Suprapubic skin (tissue), 3 donors: ENCODE results near the gene IQSEC3.

Experiments
- EP300 ChIP-seq: sonication (generic); formaldehyde crosslinking; IDR thresholded peaks from one replicate; pipeline ENCODE4 v1.6.1; 2017; ENCODE audit warnings: antibody characterized with exemption
- POLR2A ChIP-seq, 2 donors: fragments of 450-650 bp; IDR thresholded peaks; one replicate each; pipeline ENCODE4 v1.6.1; 2017; ENCODE audit warnings: antibody characterized with exemption in 2 of 2, mild to moderate bottlenecking in 2 of 2, moderate library complexity in 2 of 2
- TF ChIP-seq, protein P1 (sequence below), 2 donors: fragments of 200-600 bp in 1 of 2; fragments of 450-650 bp in 1 of 2; sonication (generic) in 1 of 2; IDR thresholded peaks; one replicate each; pipeline ENCODE4 v1.5.1; 2016 to 2019; ENCODE audit warnings: antibody characterized with exemption in 2 of 2, mild to moderate bottlenecking in 1 of 2, moderate library complexity in 1 of 2

DNA sequence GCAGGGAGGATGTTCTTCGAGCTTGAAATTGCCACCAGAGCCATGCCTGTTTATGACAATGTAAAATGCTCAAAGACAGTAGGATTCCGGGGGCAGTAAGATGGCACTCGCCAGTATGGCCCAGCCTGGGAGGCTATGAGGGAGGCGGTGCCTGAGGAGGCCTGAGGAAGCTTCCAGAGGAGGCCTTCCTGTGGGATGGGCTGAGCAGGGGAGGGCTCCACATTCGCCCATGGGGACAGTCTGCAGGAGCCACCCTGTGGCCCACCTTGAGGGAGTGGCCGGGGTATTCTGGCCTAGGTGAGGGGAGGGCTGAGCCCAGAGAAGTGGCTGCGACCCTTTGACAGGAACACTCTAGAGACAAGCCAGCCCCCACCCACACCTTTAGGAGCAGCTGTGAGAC, 50.7 kb downstream of the IQSEC3 start:
- TF ChIP-seq, protein P1, sequence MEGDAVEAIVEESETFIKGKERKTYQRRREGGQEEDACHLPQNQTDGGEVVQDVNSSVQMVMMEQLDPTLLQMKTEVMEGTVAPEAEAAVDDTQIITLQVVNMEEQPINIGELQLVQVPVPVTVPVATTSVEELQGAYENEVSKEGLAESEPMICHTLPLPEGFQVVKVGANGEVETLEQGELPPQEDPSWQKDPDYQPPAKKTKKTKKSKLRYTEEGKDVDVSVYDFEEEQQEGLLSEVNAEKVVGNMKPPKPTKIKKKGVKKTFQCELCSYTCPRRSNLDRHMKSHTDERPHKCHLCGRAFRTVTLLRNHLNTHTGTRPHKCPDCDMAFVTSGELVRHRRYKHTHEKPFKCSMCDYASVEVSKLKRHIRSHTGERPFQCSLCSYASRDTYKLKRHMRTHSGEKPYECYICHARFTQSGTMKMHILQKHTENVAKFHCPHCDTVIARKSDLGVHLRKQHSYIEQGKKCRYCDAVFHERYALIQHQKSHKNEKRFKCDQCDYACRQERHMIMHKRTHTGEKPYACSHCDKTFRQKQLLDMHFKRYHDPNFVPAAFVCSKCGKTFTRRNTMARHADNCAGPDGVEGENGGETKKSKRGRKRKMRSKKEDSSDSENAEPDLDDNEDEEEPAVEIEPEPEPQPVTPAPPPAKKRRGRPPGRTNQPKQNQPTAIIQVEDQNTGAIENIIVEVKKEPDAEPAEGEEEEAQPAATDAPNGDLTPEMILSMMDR (IDR thresholded peaks at IDR 0.05) = no peak
- TF ChIP-seq POLR2A (IDR thresholded peaks at IDR 0.05) = no peak
- no peak for TF ChIP-seq EP300
